ENCODE data around the gene CCDC177.

DNA sequence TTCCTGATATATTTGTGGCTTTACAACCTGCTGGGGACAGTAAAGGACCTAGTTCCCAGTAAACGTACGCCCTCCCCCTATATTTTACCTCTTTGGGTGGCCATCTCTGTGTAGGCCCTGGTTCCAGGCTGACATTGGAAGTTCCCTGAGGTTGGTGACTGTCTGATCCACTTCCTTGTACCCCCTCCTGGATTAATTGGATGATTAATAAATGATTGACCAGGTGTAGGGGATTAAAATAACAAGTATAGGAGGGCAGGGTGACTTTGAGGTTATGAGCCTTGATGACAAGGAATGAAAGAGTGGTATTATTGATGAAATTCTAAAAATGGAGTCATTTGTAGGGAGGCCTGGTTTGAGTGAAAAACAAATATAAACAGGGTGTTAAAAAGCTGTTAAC, 46.3 kb upstream of the CCDC177 start:
- no peak for TF ChIP-seq ELK1 (IDR thresholded peaks at IDR 0.05; ENCODE audit: low read depth, low read length)
- no peak for TF ChIP-seq POLR2A (IDR thresholded peaks at IDR 0.05; ENCODE audit: low read length)
- TF ChIP-seq, protein P1, sequence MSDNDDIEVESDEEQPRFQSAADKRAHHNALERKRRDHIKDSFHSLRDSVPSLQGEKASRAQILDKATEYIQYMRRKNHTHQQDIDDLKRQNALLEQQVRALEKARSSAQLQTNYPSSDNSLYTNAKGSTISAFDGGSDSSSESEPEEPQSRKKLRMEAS (IDR thresholded peaks at IDR 0.05), result no peak
- no peak for TF ChIP-seq RNF2 (IDR thresholded peaks at IDR 0.05; ENCODE audit: borderline replicate concordance, low read depth)
- no peak for TF ChIP-seq EP300 (IDR thresholded peaks at IDR 0.05)
- no peak for TF ChIP-seq CTCF (IDR thresholded peaks at IDR 0.05)
